GM19193 (cell line): ENCODE results near the gene PEMT.

ENCODE experiments used
- POLR2A ChIP-seq: IDR thresholded peaks from 4 replicates; pipeline ENCODE4 v1.6.1; 2011; ENCODE audit not compliant: insufficient read depth, insufficient read length; ENCODE audit errors: extremely low read depth

PEMT gene

DNA sequence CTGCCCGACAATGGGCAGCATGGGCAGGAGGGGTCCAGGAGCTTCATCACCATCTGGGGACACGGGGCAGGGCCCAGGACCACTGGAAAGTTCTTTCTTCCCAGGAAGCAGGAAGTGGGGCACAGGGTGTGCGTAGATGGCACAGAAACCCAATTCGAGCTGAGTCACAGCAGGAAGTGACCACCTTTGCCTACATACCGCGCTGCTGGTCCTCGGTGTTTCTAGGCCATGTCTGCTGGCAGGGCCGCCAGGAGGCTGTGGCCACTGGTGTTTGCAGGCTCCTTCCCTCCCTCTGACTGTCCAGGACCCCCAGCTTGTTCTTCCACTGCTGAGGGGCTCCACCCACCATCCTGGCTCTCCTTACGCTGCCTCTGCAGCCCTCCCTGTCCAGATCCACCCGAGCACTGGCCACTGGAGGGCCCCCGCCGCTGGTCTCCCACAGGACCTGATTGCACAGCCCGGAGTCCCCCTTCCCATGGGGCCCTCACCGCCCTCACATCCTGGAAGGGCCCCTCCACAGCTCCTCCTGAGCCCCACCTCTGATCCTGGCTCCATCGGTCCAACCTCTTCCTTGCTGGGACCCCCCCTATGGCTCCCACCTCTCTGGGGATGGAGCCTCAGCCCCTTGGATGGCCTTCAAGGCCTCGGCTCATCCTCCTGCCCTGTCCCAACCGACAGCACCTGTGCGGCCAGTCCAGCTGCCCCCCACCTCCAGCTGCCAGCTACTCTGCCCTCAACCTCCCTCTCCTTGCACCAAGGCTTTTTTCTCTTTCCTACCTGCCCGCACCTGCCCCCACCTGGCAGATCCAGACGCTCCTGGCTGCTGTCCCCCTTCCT is 80.8 kb downstream of the PEMT start:
- no peak for TF ChIP-seq POLR2A

DNA sequence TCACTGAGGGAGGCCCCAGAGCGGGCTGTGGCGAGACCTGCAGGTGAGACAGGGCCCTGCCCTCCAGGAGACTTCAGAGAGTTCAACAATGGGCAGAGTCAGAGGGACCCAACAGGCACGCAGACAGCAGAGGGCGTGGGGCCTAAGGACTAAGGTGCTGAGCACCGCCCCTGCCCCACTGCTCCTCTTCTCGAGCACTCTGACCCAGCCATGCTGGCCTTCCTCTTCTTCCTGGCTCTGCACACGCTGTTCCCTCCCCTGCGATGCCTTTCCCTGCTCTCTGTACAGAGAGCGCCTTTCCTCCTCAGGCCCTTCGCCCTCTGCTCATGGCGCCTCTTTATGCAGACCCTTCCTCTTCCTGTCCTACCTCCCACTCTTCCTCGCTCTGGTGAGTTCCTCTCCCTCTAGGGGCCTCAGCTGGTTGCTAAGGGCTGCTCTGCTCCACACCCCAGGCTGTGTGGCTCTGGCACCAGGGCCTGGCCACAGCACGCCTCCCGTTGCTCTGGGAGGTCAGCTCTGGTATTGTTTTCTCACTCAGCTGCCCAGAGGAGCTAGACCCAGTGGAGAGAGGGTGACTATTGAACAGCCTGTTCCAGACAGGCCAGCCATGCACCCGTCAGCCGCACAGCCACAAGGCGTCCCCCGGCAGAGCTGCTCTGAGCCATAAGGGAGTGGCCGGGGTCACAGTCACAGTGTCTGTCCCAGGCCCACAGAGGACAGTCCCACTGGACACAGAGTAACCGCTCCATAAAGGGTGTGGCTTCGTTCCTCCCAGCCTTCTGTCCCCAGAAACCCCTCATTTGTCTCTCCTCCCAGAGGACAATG is 81.7 kb downstream of the PEMT start:
- no peak for TF ChIP-seq POLR2A

DNA sequence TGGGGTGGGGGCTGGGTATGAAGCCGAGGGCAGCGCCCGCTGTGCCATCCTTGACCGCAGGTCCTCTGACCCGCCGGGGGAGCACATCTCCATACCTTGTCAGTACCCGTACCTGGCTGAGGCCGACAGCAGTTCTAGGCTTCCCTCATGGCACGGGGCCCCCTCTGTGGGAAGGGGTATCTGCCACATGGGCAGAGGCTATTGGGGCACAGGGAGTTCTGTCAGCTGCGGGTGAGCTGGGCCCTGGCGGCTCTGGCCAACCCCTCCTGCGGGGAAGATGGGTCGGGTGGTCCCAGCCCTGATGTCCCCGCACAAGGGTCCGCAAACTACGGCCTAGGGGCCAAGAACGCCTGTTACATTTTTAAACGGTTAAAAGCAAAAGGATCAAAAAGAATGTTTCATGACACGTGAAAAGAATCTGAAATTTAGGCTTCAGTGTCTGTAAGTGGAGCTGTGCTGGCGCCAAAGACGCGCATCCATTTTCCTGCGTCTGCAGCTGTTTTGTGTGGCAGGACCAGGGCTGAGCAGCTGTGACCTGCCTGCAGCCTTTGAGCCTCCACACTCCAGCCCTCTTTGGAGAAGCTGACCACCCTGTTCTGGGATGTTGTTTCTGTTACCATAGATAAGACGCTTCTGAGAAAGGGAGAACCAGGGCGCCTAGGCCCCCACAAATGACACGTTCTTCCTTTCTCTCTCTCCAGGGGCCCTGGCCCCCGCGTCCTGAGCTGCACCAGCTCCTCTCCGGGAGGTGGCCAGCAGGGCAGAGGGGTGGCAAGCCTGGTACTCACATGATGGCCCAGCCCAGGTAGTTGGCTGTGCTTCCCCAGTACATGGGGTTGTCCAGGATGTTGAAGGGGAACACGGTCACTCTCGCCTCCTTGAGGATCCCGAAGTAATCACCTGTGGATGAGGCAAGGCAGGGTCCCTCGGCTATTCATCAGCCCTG is 82.6 kb downstream of the PEMT start:
- TF ChIP-seq POLR2A, result no peak

DNA sequence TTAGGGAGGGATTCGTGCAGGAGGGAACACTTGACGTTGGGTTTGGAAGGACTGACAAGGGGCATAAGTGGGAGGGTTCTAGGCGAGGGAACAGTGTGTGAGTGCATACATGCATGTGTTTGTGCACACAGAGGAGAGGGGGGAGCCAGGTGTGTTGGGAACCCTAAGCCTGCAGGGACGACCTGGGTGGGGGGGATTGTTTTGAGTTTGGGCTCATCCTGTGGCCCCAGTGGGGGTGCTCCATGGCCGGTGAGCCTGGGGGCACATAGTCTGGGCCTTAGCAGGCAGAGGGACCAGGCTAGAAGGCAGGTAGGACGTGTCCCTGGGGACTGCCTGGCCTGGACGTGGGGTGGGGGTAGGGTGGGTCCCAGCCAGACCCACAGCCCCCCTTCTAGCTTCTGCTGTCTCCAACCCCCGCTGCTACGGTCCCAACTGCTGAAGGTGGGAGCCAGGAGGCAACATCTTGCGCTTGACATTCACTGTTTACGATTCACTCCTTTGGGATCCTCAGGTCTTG is 83.4 kb downstream of the PEMT start:
- no peak for TF ChIP-seq POLR2A

DNA sequence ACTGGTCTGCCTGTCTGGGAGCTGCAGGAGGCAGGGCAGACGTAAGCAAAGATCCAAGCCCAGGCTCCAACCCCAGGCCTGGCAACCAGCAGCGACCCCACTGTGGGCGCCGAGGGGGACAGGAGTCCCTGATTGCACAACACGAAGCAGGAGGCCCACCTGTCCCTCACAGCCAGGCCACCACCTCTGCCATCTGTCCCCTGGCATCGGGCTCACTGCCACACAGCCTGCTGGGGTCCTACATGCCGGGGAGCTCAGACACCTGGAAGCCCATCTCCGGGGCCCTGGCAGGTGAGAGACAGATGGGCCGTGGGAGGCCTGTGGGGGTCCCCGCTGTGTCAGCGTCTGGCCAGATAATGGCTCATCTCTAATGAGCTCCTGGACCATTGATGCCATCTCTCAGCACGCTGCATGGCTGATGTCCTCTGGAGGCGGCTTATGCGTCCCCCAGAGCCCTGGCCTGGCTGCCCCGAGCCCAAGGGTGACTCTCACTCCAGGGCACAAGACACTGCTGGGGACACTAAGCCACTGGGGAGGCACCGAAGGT is 84.0 kb downstream of the PEMT start:
- no peak for TF ChIP-seq POLR2A

DNA sequence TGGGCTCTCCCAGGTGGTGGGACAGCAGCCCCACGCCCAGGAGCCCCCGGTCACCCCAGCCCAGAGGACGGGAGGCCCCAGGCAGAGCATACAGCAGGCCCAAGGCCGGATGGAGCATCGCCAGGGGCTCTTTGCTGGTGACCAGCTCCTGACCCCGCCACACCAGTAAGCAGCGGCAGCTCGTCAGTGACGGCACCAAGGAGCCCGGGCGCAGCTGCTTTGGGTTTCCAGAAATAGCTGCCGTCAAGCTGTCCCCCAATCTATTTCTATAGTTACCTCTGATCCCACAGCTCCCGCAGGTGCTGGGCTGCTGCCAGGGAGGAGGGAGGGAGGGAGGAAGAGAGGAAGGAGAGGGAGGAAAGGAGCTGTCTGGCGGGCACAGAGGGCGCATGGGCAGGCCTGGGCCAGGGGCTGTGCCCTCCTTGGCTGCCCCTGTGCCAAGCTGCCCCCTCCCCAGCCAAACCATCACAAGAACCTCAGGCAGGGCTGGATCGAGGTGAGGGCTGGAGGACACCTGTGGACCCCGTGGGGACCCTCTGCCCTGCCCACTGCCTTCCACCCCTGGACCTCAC is 84.5 kb downstream of the PEMT start:
- no peak for TF ChIP-seq POLR2A

DNA sequence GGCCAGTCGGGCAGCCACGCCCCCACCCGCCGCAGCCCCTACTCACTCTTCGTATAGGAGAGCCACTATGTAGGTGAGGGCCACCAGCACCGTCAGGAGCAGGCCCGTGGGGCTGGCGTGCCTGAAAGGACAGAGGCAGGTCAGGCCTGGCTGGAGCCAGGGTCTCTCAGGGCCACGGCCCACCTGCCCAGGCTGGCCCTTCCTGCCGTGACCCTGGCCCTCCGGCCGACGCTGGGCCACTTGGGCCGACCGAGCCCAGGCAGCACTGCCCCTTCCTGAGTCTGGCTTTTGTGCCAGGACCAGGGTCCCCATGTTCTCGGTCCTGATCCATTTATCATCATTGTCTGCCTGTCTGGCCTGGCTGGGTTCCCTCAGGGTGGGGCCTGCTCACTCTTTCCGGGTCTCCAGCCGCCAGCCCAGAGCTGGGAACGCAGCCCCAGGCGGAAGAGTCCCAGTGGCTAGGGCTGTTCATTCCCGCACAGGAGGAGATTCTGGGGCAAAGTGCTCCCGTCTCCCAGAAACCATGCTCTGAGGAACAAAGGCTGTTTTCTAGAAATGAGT is 85.2 kb downstream of the PEMT start:
- no peak for TF ChIP-seq POLR2A

DNA sequence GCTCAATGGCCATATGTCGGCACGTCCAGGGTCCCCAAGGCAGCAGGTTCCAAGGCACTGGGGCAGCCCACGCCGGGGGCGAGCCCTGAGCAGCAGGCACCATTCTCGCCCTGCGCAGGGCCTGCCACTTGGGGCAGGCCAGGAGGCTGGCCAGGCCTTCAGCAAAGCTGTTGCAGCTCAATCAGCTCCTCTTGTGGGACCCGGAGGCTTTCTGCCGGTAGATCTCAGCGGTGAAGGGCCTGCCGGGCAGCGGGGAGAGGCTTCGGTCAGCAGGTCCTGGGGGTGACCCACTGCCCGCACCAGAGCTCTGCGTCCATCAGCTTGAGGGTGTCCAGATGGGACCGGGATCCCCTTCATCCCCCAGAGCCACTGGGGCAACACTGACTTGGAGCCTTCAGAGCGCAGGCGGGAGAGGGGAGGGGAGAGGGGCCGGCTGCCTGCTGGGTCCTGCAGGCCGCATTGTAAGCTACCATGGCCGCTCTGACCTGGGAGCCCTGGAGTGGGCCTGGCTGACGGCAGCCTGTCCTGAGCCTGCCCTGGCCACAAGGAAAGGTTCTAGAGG is 85.8 kb downstream of the PEMT start:
- no peak for TF ChIP-seq POLR2A

DNA sequence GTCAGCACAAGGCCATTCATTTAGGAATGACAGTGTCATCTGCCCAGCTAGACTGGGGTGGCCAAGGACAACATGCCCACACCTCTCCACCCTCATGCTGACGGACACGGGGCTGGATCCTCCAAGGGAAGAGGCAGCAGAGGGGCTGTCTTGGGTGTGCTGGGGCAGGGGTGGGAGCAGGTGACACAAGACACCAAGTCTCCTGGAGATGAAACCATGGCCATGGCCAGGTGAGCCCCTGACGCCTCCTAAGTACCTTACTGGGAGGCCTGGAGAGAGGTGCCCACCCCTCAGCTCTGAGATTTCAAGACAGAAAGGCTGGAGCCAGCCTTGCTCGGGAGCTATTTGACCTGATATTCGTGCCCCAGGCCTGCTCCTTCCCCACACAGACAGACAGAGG is 86.4 kb downstream of the PEMT start:
- no peak for TF ChIP-seq POLR2A

DNA sequence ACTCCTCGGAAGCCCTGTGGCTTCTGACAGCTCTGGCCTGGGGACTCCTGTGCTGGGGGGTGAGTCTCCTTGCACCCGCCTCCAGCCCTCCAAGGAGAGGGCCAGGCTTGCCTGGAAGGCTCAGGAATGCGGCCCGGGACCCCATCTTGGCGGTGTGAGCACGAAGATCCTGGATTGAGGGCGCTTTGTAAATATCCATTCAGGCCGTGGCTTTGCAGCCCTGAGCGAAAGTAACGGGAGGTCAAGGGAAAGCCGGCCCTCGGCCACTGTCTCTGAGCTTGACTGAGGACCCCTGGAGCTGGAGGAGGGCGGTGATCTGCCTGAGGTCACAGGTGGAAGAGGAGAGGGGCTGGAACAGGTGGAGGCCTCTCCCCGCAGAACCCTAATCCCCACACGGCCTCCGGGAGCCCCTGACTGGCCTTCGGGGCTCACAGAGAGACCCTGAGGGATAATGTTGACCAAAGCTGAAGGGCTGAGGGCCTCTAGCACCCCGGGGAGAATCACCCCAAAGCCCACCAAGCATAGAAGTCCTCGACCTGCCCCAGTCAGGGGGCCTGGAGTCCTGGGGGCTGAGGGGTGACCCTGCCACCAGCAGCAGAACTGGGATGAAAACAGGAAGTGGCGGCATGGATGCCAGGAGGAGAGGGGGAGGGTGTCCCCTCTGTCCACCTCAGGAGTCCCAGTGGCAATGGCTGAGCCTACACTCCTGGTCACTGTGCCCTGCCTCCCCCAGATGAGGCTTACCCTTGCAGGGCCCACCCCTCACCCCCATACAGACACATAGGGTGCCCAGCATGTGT is 87.0 kb downstream of the PEMT start:
- no peak for TF ChIP-seq POLR2A

DNA sequence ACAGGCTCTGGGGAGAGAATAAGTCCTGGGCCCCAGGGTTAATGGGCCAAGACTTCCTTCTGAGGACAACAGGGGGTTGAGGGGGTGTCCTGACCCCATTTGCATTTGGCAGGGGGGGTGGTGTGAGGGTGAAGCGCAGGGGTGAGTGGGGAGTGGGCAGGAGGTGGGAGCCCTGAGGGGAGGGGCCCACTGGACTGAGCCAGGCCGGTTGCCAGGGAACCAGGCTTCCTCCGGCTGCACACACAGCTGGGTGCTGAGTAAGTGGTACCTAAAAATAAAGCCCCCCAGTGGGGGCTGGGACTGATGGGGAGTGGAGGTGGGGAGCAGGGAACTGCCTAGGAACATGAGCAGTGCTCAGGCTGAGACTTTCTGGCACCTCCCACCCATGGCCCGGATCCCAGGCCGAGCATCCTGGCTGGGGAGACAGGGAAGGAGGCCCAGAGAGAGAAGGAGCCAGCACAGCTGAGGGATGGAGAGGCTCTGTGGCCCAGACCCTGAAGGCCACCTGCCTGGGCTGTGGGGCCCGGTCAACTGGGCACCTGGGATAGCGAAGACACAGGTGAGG is 87.9 kb downstream of the PEMT start:
- no peak for TF ChIP-seq POLR2A
